Activated CD4-positive, alpha-beta T cell treated with anti-CD3 and anti-CD28 coated beads for 1 hour (primary cell): ENCODE measurements around the gene PAOX.

ENCODE experiments used
- DNase-seq: peaks from one replicate; pipeline ENCODE4 v3.0.0-alpha.2; 2020

The PAOX gene

GRCh38 chr10:133388236-133388972, 9.3 kb downstream of the PAOX start:
- no peak for DNase-seq

- DNase-seq, result no peak
These were observed 10.1 kb downstream of the PAOX start for GRCh38 chr10:133388973-133389818.

GRCh38 chr10:133390597-133391248, 11.7 kb downstream of the PAOX start:
- DNase-seq, result no peak

DNA sequence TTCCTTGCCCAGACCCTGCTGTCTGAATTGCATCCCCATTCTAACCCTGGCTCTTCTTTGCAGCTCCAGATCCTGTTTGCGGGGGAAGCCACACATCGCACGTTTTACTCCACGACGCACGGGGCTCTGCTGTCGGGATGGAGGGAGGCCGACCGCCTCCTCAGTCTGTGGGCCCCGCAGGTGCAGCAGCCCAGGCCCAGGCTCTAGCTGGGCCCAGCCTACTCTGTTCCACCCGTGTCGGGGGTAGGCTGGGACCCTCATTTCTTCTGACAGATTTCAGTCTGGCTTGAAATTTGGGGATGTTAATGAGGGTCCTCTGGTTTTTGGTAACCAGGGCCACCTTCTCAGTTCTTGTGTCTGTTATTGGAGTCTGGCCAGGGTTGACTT, 12.2 kb downstream of the PAOX start:
- no peak for DNase-seq

DNA sequence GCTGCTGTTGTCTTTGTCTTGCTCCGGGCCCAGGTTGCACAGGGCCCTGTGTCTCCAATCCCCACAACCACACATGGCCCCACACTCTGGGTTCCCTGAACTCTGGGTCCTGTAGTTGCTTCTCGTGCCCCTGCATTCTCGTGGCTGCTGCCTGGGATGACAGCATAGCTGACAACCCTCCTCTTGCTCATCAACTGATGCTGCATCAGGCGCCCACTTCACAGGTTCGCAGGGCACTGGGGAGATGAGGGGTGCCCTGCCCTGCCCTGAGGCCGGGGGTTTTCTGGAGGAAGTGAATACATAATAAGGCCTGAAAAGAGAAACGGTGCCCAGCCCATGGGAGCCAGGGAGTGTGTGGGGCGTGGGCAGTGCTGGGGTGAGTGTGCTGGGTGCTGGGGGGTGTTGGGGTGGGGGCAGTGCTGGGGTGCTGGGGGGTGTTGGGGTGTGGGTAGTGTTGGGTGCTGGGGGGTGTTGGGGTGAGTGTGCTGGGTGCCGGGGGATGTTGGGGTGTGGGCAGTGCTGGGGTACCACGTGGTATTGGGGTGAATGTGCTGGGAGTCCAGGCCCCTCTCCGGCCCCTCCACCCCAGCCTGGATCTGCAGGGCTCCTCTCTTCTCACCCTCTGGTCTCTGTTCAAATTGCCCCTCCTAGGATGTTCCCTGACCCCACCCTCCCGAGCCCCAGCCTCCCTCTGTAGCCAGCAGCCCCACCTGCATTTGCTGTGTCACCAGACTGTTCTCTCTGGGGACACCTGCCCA, 12.9 kb downstream of the PAOX start:
- no peak for DNase-seq

GRCh38 chr10:133393401-133394063, 14.5 kb downstream of the PAOX start:
- DNase-seq, result no peak

- DNase-seq, result peak; percentile 88
These were observed 15.1 kb downstream of the PAOX start, which contains the start of gene MTG1 for GRCh38 chr10:133394064-133394663. TSS of gene MTG1 (plus strand) at chr10:133394157. CDS start at chr10:133394221, 64 bp downstream.

GRCh38 chr10:133394801-133395221, 15.7 kb downstream of the PAOX start:
- DNase-seq, result no peak

DNA sequence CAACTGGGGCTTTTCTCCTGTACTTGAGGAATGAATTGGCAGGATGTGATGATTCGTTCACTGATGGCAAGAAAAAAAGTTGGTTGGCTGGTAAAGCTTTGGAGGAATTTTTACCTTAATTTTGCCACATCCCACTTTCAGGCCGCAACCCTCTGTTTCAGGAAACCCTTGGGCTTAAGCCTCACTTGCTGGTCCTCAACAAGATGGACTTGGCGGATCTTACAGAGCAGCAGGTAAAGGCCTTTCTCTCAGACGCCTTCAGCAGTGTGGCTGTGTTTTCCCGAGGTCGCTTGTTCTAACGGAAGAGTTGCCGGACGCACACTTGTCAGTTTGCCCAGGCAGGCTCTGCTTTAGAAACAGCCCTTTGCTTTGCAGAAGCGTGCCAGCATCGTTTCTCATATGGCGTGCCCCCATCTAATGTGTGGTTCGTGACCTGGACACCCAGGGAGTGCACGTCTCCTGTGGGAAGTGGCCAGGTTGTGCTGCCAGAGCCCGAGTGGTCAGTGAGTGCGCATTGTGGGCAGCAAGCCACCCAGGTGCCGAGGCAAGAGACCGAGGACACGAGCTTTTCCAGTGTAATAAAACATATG, 17.1 kb downstream of the PAOX start:
- DNase-seq, result no peak

- DNase-seq, result no peak
These were observed 18.9 kb downstream of the PAOX start for GRCh38 chr10:133397938-133398337.

DNA sequence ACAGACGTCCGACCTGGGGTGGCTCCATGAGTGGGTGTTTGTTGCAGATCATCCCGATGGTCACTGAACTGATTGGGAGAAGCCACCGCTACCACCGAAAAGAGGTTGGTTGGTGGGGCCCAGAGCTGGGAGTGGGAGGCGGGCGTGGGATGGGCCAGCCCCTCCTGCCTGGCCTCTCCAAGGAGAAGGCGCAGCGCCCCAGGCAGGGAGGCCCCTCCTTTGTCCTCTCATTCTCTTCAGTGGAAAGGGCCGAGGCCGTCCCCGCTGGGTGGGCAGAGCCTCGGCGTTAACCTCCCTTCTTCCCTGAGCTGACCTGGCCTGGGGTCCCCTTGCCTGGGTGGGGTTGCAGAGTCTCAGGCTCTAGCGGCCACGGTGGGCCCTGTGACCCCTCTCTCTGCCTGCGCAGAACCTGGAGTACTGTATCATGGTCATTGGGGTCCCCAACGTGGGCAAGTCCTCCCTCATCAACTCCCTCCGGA, 20.1 kb downstream of the PAOX start:
- no peak for DNase-seq

- DNase-seq, result no peak
These were observed 21.8 kb downstream of the PAOX start for GRCh38 chr10:133400624-133401424.

GRCh38 chr10:133401500-133401899, 22.4 kb downstream of the PAOX start:
- DNase-seq, result no peak

DNA sequence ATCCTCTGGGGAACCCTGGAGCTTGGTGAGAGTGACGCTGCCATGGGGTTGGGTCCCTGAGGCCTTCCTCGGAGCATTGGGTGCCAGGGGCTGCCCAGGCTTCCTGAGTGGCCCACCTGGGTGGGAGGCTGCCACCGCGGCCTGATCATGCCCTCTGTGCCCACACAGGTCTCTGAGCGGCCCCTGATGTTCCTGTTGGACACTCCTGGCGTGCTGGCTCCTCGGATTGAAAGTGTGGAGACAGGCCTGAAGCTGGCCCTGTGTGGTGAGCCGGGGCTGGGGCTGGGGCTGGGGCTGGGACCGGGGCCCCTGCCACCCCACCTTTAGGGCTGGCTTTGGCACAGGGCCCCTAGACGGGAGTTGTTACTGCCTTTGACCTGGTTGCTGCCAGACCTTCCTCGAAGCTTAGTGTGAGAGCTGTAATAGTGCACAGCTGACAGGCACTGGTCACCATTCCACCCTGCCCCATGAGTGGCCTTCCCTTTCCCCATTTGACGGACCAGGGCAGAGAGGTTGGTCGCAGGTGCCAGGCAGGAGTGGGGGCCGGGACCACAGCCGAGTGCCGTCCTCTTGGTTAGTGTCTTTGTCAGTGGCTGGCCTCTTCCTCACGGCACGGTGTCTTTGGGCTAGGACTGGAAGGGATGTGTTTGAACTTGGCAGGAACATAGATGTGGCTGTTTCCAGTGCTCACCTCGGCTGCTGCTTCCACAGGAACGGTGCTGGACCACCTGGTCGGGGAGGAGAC, 23.1 kb downstream of the PAOX start:
- DNase-seq, result no peak

DNA sequence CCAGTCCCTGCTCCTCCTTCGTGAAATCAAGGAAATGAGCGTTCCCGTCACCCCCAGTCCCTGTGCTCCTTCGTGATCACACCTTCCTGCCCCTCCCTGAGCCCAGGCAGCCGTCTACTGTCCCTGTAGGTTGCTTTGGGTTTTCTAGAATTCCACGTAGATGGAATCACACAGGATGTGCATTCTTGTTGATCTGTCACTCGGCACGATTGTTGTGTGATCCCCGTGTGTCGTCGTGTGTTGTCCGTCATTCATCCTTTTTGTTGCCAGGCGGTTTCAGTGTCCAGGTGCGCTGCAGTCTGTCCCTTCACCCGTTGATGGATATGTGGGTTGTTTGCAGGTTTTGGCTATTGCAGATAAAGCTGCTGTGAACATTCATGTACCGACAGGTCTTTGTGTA, 24.3 kb downstream of the PAOX start:
- no peak for DNase-seq

- DNase-seq, result no peak
These were observed 24.7 kb downstream of the PAOX start for GRCh38 chr10:133403784-133404183.

DNA sequence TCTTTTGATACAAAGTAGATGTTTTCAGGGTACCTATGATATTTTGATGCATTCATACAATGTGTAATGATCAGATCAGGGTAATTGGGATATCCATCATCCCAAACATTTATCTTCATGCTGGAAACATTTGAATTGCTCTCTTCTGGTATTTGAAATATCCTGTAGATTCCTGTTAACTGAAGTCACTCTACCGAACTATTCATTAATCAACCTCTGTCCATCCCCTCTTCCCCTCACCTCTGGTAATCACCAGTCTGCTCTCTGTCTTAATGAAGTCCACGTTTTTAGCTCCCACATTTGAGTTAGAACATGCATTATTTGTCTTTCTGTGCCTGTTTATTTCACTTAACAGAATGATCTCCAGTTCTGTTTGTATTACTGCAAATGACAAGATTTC, 26.2 kb downstream of the PAOX start:
- DNase-seq, result no peak

GRCh38 chr10:133405844-133406527, 26.9 kb downstream of the PAOX start:
- DNase-seq, result no peak
